Measurements from ENCODE around the gene KLLN.
"Not testable (repeated sequence)": the region's sequence is repeated elsewhere in the genome, so short reads cannot be mapped to it uniquely, and the experiment has no call there.

Gene KLLN

GRCh38 chr10:87863053-87863943, at the start of gene KLLN, which contains the start of gene PTEN:
TSS of gene KLLN (minus strand) at chr10:87863533. CDS start at chr10:87862487, 1,046 bp downstream.
TSS of gene PTEN (plus strand) at chr10:87863625. CDS start at chr10:87864470, 845 bp downstream.
- peak; percentile 63 for DNase-seq

- DNase-seq: not testable (repeated sequence)
Measured at GRCh38 chr10:87903396-87903795, 40.1 kb upstream of the KLLN start.

- not testable (repeated sequence) for DNase-seq
Measured at GRCh38 chr10:87897957-87898356, 34.6 kb upstream of the KLLN start.

- no peak for DNase-seq
Measured at GRCh38 chr10:87896216-87896615, 32.9 kb upstream of the KLLN start.

GRCh38 chr10:87895430-87895829, 32.1 kb upstream of the KLLN start:
- DNase-seq: no peak

GRCh38 chr10:87887548-87888289, 24.4 kb upstream of the KLLN start:
- DNase-seq: no peak

- no peak for DNase-seq
Measured at GRCh38 chr10:87887146-87887545, 23.8 kb upstream of the KLLN start.

GRCh38 chr10:87886635-87887034, 23.3 kb upstream of the KLLN start:
- DNase-seq: no peak

GRCh38 chr10:87882555-87883294, 19.4 kb upstream of the KLLN start:
- no peak for DNase-seq

GRCh38 chr10:87881373-87882059, 18.2 kb upstream of the KLLN start:
- DNase-seq: not testable (repeated sequence)

GRCh38 chr10:87880336-87880735, 17.0 kb upstream of the KLLN start:
- DNase-seq: no peak

- no peak for DNase-seq
Measured at GRCh38 chr10:87878664-87879459, 15.5 kb upstream of the KLLN start.

- DNase-seq: no peak
Measured at GRCh38 chr10:87875929-87876571, 12.7 kb upstream of the KLLN start.

- DNase-seq: no peak
Measured at GRCh38 chr10:87873656-87874055, 10.3 kb upstream of the KLLN start.

- DNase-seq: no peak
Measured at GRCh38 chr10:87872828-87873227, 9.5 kb upstream of the KLLN start.

GRCh38 chr10:87869773-87870551, 6.6 kb upstream of the KLLN start:
- DNase-seq: no peak

- not testable (repeated sequence) for DNase-seq
Measured at GRCh38 chr10:87869139-87869538, 5.8 kb upstream of the KLLN start.

- DNase-seq: no peak
Measured at GRCh38 chr10:87868277-87868676, 4.9 kb upstream of the KLLN start.

GRCh38 chr10:87867453-87867852, 4.1 kb upstream of the KLLN start:
- DNase-seq: no peak

GRCh38 chr10:87866412-87866974, 3.2 kb upstream of the KLLN start:
- no peak for DNase-seq
